Inferior parietal cortex (tissue), 1 donor: ENCODE data around the gene ADGRG1.
"Not testable (repeated sequence)": the region's sequence is repeated elsewhere in the genome, so short reads cannot be mapped to it uniquely, and the experiment has no call there.

ENCODE experiments used
- DNase-seq: peaks from one replicate; pipeline ENCODE4 v3.0.0-alpha.2; 2016; ENCODE audit errors: extremely low spot score

Gene ADGRG1

DNA sequence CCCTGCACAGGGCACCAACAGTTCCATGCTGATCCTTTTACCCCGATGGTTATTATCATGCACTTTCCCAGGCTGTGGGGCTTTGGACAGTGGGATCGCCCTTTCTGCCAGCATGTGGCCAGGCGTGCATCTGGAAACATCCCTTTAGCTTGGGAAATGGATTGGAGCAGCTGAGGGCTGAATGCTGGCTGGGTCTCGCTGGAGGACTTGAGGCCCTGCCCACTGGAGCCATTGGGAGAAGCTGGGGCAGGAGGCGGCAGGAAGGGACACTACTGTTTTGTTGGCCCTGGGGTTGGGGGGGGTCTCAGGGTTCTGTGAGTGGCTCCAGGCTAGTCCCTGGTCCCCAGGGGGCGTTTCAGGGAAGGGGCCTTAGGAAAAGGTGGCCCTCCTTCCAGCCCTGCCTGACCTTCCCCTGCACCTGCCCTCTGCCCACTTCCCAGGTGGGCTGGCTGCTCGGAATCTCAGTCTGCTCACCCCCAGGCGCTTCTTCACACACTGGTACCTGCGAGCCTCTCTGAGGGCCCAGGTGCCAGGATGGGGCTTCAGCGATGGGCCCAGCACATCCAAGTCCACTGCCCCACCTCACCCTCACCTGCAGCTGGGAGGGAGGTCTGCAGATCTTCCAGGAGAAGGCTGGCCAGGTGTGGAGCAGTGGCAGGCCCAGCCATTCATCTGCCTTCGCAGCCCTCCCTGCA lies 38.1 kb downstream of the ADGRG1 start:
- no peak for DNase-seq

DNA sequence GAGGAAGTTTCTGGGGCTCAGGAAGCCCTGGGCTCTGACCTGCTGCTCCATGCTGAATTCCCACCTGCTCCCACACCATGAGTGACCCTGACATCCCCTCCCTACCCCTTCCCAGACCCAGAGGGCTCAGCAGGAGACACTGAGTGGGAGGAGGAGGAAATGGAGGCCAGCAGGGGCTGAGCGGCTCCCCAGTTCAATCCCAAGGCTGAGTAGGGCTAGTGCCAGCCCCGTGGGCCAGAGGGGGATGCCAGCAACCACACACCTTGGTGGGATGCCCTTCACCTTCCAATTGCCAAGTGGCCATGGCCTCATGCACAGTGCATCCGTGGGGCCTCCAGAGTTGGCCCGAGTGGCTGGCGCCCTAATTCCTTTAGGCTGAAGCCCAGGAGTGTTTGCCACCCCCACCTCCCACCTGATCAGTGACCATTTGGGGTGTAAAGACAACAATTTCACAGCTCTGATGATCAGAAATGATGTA lies 38.7 kb downstream of the ADGRG1 start:
- DNase-seq: no peak

GRCh38 chr16:57667526-57668262 lies 39.3 kb downstream of the ADGRG1 start:
- no peak for DNase-seq

- DNase-seq: no peak
Measured at GRCh38 chr16:57668263-57668571, 39.8 kb downstream of the ADGRG1 start, which contains the start of gene ADGRG3. Gene ADGRG3, plus strand, starts transcription at chr16:57668306. Its CDS starts 42 bp downstream, at chr16:57668348.

GRCh38 chr16:57668630-57669475 lies 40.4 kb downstream of the ADGRG1 start:
- no peak for DNase-seq

GRCh38 chr16:57669476-57670162 lies 41.2 kb downstream of the ADGRG1 start:
- no peak for DNase-seq

GRCh38 chr16:57670196-57670595 lies 41.8 kb downstream of the ADGRG1 start:
- no peak for DNase-seq

- not testable (repeated sequence) for DNase-seq
Measured at GRCh38 chr16:57671451-57671850, 43.0 kb downstream of the ADGRG1 start.

DNA sequence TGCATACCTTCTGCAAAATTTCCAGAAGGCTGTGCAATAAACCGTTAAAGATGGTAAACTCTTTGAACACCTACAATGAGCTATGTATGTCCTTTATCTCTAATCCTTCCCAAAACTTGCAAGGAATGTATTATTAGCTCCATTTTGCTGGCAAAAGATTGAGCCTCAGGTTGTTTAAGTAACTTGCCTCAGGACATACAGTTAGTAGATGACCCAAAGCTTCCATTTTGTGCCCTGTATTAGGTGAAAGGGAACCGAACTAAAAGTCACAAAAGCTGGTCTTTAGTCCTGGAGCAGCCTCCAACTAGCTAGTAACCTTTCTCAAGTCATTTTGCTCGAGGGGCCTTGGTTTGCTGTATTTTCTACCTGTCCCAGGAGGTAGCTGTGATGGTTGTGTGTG lies 44.0 kb downstream of the ADGRG1 start:
- DNase-seq: no peak

GRCh38 chr16:57672824-57673223 lies 44.4 kb downstream of the ADGRG1 start:
- DNase-seq: no peak

- DNase-seq: no peak
Measured at GRCh38 chr16:57675741-57676551, 47.5 kb downstream of the ADGRG1 start.

DNA sequence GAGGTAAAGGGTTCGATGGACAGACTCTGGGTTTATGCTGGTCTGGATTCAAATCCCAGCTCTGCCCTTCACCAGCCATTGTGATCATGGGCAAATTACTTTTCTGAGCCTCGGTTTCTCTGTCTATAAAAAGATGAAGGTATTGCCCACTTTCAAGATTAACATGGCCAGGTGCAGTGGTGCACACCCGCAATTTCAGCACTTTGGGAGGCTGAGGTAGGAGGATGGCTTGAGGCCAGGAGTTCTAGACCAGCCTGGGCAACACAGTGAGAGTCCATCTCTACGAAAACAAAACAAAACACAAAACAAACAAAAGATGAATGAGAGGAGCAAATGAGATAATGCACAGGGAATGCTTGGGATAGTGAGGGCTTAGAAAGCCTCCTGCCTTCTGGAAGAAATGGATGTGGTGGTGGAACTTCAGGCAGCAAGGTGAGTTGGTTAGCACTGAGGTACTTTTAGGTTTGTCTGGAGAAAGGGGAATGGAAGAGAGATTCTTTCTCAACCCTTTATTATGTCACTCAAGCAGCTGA lies 48.2 kb downstream of the ADGRG1 start:
- no peak for DNase-seq

- DNase-seq: no peak
Measured at GRCh38 chr16:57677622-57678369, 49.4 kb downstream of the ADGRG1 start.

DNA sequence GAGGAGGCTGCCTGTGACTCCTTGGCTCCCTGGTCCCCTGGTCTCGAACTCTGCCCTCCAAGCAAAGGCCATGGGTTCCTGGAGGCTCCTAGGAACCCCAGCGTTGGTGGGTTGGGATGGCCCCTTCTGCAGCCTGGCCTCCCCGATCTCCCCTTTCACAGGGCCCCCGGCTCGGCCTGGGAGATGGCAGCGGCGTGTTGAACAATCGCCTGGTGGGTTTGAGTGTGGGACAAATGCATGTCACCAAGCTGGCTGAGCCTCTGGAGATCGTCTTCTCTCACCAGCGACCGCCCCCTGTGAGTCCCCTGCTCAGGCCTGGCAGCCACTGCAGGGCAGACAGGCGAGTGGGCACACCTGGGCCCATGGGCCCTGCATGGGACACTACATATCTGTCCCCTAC lies 50.6 kb downstream of the ADGRG1 start:
- DNase-seq: no peak

- DNase-seq: no peak
Measured at GRCh38 chr16:57679767-57680482, 51.5 kb downstream of the ADGRG1 start.

- DNase-seq: no peak
Measured at GRCh38 chr16:57680842-57681375, 52.5 kb downstream of the ADGRG1 start.

GRCh38 chr16:57681950-57682728 lies 53.7 kb downstream of the ADGRG1 start:
- DNase-seq: no peak
